ENCODE data around the gene VSIG8. TPM values are rescaled to one million over a fixed set of nuclear protein-coding genes. Genes with fewer than 3 reads are reported as not detected.
"Not testable (repeated sequence)": the region's sequence is repeated elsewhere in the genome, so short reads cannot be mapped to it uniquely, and the experiment has no call there.

VSIG8 gene, protein sequence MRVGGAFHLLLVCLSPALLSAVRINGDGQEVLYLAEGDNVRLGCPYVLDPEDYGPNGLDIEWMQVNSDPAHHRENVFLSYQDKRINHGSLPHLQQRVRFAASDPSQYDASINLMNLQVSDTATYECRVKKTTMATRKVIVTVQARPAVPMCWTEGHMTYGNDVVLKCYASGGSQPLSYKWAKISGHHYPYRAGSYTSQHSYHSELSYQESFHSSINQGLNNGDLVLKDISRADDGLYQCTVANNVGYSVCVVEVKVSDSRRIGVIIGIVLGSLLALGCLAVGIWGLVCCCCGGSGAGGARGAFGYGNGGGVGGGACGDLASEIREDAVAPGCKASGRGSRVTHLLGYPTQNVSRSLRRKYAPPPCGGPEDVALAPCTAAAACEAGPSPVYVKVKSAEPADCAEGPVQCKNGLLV
- total RNA-seq = not detected

- CTCF ChIA-PET = no interaction called here
Observed at GRCh38 chr1:159862557-159862956, at the start of gene VSIG8. VSIG8 (minus strand) TSS chr1:159862657; CDS start chr1:159862521, 136 bp downstream.

DNA sequence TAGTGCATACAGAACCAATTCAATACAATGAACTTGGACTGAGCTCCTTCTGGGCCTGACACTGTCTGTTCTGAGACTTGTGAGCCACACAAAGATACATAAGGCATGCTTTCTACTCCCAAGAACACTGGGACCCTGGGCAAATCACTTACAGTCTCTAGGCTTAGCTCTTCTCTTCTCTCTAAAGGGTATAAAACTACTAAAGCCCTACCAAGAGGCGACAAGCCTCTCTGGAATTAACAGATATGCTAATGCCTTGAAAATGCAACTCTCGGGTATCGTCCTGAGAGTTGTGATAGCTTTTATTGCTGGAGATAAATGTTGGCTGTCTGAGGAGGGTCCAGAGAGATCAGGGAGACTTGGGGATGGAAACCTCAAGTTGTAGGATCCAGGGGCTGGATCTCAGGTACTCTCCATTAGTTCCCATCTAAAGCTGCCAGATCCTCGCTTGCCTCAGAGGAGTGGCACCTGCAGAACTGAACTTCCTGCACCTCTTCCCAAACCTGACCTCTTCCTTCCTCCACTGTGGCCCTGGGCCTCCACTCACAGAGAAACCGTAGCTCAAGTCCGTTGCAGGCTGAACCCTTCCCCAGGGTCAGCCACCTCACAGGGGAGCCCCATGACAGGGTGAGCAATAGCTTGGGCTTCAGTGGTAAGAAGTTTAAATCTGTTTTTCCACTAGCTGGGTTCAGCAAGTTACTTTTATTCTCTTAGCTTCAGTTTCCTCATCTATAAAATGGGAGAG is 49.0 kb upstream of the VSIG8 start:
- CTCF ChIA-PET = no interaction called here
- POLR2A ChIA-PET = no interaction called here

More at GRCh38 chr1:159862557-159862956, at the start of gene VSIG8:
- POLR2A ChIA-PET = no interaction called here

DNA sequence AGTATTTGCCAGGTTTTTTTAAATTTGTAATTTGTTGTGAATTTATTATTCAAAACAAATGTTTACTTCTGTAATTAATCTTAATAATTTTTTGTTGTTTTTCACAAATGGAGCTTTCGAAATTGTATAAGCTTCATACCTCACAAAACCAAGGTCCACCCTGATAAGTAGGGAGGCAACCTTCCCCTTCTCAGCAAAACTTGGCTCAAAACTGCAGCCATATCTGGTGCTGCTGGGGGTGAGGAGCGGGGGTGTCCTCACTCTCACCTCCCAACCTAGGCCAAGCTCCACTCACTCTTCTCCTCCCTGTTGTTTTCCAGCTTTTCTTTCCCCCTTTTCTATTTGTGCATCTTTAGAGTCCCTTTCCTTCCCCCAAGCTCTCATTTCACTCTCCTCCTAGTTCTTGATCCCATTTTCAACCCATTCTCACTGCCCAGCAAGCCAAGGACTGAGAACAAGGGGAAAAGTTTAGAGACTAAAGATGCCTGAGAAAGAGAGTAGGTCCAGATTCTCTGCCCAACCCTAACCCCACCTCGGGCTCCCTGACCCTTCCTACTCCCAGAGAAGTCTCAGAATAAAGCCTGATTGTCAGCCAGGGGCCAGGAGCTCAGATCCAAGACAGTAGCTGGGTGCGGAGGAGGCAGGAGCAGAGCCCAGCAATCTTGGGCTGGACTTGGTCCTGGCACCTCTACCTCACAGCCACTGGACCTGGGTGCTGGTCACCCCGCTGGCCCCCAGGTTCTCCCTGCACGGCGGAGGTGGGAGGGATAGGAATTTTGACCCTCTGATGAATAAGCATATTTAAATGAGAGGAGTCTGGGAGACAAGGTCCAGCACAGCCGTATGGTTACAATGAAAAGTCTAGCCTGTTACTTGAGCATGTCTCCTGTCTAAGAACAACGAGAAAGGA is 45.8 kb upstream of the VSIG8 start:
- POLR2A ChIA-PET = no interaction called here
- CTCF ChIA-PET = interaction anchor here (1.4 to 1.8 kb wide), 2 partner anchors 15 to 17 kb away, joined by 6 read pairs; no protein-coding TSS in a partner anchor

- POLR2A ChIA-PET = no interaction called here
- CTCF ChIA-PET = interaction anchor here (0.8 to 1.8 kb wide), 3 partner anchors 16 to 126 kb away, joined by 3 to 6 read pairs (median 4); partner anchors contain the start of gene DUSP23
Observed at GRCh38 chr1:159906960-159907359, 44.5 kb upstream of the VSIG8 start.

DNA sequence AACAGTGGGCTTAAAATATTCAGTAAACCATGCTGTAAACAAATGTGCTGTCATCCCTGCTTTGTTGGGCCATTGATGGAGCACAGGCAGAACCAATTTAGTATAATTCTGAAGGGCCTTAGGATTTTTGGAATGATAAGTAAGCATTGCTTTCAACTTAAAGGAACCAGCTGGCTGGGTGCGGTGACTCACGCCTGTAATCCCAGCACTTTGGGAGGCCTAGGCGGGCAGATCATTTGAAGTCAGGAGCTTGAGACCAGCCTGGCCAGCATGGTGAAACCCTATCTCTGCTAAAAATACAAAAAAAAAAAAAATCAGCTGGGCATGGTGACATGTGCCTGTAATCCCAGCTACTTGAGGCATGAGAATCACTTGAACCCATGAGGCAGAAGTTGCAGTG is 41.6 kb upstream of the VSIG8 start:
- POLR2A ChIA-PET = not testable (repeated sequence)
- CTCF ChIA-PET = interaction anchor here (0.7 kb wide), 2 partner anchors 143 to 1126 kb away, joined by 3 to 4 read pairs; no protein-coding TSS in a partner anchor

DNA sequence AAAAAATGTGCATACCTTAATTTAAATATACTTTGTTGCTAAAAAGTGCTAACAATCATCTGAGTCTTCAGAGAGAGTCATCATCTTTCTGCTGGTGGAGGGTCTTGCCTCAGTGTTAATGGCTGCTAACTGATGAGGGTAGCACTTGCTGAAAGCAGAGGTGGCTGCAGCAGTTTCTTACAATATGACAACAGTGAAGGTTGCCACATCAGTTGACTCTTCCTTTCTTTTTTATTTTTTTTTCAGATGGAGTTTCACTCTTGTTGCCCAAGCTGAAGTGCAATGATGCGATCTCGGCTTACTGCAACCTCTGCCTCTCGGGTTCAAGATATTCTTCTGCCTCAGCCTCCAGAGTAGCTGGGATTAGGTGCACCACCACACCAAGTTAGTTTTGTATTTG is 40.1 kb upstream of the VSIG8 start:
- CTCF ChIA-PET = no interaction called here

DNA sequence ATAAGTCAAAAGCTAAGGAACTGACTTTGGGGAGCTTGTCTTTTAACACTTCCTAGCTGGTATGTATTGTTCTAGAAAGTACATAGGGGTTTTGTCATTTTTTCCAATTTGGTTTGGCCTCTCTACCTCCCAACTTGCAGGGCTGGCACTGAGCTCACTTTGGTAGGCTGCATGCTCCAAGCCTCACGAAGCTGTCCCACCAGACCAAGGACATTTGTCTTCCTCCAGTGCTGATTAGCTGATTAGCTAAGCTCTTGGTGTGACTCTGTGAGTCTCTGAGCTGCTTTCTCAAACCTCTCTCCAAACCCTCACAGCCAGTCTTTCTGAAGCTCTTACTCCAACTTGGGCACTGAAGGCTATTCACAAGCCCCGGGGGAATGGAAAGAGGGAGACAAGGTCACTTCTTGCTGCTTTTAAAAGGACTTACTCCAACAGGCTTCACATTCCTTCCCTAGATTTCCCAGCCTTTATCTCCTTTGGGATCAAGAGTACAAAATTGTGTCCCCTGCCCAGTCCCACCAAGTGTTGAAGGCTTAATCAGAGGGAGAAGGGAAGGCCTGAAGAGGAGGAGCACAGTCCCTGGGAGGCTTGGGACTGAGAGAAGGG is 38.4 kb upstream of the VSIG8 start:
- POLR2A ChIA-PET = interaction anchor here (1.0 kb wide), 1 partner anchor 19 kb away, joined by 4 read pairs; no protein-coding TSS in a partner anchor
- CTCF ChIA-PET = interaction anchor here (0.7 to 1.2 kb wide), 2 partner anchors 8 to 105 kb away, joined by 3 to 4 read pairs; no protein-coding TSS in a partner anchor

More for the DNA sequence above, 40.1 kb upstream of the VSIG8 start:
- POLR2A ChIA-PET = no interaction called here

- ChIA-PET CTCF (interaction anchor here (0.7 to 1.2 kb wide), 2 partner anchors 8 to 106 kb away, joined by 3 to 4 read pairs; no protein-coding TSS in a partner anchor), POLR2A (interaction anchor here (1.0 kb wide), 1 partner anchor 19 kb away, joined by 4 read pairs; no protein-coding TSS in a partner anchor)
Observed at GRCh38 chr1:159900086-159900680, 37.7 kb upstream of the VSIG8 start, which contains the start of gene CFAP45. CFAP45 (minus strand) TSS chr1:159900165; CDS start chr1:159900098, 67 bp downstream.

- CTCF ChIA-PET, POLR2A ChIA-PET: not testable (repeated sequence)
Observed at GRCh38 chr1:159899634-159900033, 37.2 kb upstream of the VSIG8 start.

- ChIA-PET POLR2A (no interaction called here), CTCF (no interaction called here)
Observed at GRCh38 chr1:159898527-159898926, 36.1 kb upstream of the VSIG8 start.

DNA sequence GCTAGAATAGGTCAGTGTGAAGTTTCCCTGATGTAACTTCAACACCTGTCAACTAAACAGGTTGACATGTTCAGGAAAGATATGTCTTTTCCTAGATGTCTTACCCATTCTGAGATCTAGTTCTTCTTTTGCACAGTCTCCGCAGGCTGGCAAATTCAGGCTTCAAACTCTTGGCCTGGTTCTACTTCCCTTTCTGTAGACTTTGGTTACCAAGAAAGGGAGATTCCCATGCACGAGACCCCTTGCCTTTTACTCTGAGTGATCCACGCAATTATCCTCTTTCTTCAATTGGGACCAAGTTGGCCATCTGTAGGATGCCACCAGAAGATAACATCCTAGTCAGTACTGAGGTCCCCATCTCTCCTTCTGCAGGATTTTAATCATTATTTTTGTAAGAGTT is 35.5 kb upstream of the VSIG8 start:
- POLR2A ChIA-PET = no interaction called here
- CTCF ChIA-PET = no interaction called here

DNA sequence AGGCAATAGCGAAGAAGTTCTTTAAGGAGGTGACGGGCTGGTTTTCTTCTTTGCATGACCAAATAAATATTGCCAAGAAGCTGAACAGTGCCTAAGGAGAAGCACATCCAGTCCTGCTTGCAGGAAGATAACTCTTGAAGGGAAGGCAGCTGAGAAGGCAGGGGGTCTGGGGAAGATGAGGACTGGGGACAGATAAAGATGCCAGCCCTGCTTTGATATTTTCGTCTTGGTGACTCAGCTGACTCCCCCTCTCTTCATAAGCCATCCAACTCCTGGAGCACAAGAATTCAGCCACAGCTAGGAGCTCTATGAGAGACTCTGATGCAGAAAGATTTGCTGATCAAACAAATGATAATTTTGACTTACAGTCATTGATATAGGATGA is 34.1 kb upstream of the VSIG8 start:
- ChIA-PET CTCF (interaction anchor here (0.9 kb wide), 1 partner anchor 20 kb away, joined by 3 read pairs; no protein-coding TSS in a partner anchor), POLR2A (no interaction called here)

- ChIA-PET CTCF (interaction anchor here (0.9 to 8.1 kb wide), 3 partner anchors 21 to 97 kb away, joined by 3 to 105 read pairs (median 3); no protein-coding TSS in a partner anchor), POLR2A (no interaction called here)
Observed at GRCh38 chr1:159895836-159896545, 33.5 kb upstream of the VSIG8 start.

DNA sequence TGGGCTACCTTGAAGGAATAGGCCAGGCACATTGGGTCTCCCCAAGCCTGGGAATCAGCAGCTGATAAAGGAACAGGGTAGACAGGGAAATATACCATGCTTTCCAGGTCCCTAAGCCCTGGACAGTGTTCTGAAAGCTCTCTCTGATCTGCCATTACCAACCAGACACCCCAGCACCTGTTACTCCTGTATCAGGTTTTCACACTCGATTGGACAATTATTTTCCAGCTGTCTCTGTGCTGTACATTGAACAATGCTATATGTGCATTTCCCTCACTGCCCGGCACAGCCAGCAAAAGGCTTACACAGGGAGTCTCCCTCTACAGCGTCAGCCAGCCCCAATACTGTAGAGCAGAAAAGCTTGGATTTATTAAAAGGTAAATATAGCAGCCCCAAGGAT is 32.8 kb upstream of the VSIG8 start:
- CTCF ChIA-PET = interaction anchor here (0.8 to 8.1 kb wide), 4 partner anchors 41 to 113 kb away, joined by 3 to 105 read pairs (median 3); partner anchors contain the start of gene FCRL6

DNA sequence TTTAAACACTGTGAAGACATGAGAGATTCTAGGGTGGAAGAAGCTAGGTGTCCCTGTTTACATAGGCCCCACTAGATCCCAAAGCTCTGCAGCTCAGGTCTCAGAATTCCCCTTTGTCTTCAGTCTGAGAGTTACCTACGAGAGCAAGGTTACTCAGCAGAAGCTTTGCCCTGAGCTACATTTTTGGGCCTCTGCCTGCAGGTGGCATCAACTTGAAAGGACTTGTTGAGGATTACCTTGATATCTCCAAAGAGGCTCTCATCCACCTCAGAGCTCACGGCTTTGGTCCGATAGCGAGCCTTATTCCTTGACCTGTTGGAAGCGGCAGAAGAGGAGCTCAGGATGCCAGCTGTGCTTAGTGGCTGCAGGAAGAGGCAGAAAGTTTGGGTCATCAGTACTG is 30.5 kb upstream of the VSIG8 start:
- ChIA-PET POLR2A (no interaction called here), CTCF (interaction anchor here (0.7 to 8.1 kb wide), 9 partner anchors 8 to 114 kb away, joined by 3 to 105 read pairs (median 6); partner anchors contain the start of genes DUSP23, FCRL6 and IGSF9)

More for the DNA sequence above, 32.8 kb upstream of the VSIG8 start:
- POLR2A ChIA-PET = no interaction called here

DNA sequence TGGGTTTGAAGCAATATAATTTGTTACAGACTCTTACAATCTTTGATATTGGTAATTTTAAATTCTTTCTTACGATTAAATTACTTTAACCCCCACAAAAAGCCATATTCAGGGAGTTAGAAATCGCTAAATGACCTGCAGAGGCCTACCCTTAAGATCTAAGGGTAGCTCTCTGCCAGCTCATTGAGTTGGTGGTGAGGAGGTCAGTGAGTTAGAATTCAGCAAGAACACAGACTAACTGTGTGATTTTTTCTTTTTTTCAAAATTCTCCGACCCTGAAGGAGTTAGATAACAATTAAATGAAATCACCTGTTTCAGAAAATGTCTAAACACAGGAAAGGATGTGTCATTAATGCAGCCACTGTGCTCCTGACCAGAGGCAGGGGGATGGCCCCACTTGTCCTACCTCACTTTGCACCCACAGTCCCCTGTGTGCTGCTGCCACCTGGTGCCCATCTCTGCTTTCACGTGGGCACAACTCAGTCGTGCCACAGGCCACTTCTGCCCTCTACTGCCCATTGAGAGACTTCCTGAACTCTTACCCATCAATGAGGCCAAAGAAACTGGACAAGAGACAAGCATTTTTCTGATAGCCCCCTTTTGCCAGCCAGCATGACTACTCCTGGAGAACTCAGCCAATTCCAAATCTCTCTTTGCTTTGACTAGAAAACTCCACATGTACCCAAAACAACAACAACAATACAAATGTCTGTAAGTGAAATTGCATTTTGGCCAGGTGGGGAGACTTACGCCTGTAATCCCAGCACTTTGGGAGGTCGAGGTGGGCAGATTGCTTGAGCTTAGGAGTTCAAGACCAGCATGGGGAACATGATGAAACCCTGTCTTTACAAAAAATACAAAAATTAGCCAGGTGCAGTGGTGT is 29.1 kb upstream of the VSIG8 start:
- POLR2A ChIA-PET = no interaction called here

More for the DNA sequence above, 29.1 kb upstream of the VSIG8 start:
- CTCF ChIA-PET = interaction anchor here (0.7 to 8.1 kb wide), 22 partner anchors 9 to 760 kb away, joined by 3 to 105 read pairs (median 4); partner anchors contain the start of genes DUSP23, FCRL6, IGSF9 and SLAMF8

All from activated CD8-positive, alpha-beta memory T cell treated with anti-CD3 and anti-CD28 coated beads for 36 hours (primary cell).